ENCODE results near the gene B4GALNT4. TPM values are rescaled to one million over a fixed set of nuclear protein-coding genes. Genes with fewer than 3 reads are reported as not detected.
A peak's percentile ranks its signal among the peaks of the same experiment; 100 is the strongest.

B4GALNT4 gene
- total RNA-seq, 2 donors from 2014 or later: 0.39 TPM; not detected in 1

GRCh38 chr11:363948-364761 lies 5.1 kb upstream of the B4GALNT4 start:
- no peak overlapping the region for H3K4me3 ChIP-seq
- H3K36me3 ChIP-seq: no peaks in the 10 kb centered on the region
- no peak for DNase-seq (ENCODE audit: low spot score)
- peaks cover 0 to 10% of the 10 kb centered on the region in 2 donors for H3K4me1 ChIP-seq
- no peaks in the 10 kb centered on the region for H3K9me3 ChIP-seq
- TF ChIP-seq, protein P1, sequence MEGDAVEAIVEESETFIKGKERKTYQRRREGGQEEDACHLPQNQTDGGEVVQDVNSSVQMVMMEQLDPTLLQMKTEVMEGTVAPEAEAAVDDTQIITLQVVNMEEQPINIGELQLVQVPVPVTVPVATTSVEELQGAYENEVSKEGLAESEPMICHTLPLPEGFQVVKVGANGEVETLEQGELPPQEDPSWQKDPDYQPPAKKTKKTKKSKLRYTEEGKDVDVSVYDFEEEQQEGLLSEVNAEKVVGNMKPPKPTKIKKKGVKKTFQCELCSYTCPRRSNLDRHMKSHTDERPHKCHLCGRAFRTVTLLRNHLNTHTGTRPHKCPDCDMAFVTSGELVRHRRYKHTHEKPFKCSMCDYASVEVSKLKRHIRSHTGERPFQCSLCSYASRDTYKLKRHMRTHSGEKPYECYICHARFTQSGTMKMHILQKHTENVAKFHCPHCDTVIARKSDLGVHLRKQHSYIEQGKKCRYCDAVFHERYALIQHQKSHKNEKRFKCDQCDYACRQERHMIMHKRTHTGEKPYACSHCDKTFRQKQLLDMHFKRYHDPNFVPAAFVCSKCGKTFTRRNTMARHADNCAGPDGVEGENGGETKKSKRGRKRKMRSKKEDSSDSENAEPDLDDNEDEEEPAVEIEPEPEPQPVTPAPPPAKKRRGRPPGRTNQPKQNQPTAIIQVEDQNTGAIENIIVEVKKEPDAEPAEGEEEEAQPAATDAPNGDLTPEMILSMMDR (IDR thresholded peaks at IDR 0.05): peak in 1 of 2 donors; percentile 13
- peaks cover 0 to 13% of the 10 kb centered on the region in 2 donors for H3K27me3 ChIP-seq
- H3K27ac ChIP-seq: no peak overlapping the region

DNA sequence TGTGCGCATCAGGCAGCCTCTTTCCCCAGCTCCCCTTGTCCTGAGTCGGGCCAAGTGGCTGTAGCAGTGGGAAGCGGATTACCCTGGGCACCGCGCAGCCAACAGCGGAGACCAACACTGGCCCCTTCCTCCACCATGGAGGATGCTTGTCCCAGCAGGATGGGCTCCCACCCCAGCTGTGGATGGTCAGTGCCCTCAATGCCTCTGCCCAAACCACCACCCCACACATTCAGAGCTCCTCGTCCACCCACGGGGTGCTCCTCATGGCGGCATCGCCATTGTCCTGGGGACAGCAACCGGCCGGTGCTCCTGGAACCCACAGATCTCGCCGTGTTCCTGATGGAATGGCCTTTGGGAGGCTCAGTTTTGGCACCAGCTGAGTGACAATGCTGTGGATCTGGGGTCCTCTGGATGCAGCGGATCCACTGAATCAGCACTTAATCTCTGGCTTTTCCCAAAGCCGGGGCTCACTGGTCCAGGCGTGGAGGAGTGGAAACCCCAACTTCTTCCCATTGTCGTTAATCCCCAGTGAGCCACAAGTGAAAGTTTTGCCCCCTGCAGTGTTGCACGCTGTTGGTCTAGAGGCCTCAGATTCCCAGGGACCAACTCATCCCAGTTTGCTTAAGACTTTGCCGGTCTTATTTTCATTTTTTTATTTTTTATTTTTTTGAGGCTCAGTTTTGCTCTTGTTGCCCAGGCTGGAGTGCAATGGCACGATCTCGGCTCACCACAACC lies 4.1 kb upstream of the B4GALNT4 start:
- TF ChIP-seq, protein P1 (IDR thresholded peaks at IDR 0.05): no peak
- H3K9me3 ChIP-seq: no peaks in the 10 kb centered on the region
- no peaks in the 10 kb centered on the region for H3K36me3 ChIP-seq
- H3K27me3 ChIP-seq: peaks cover 0 to 15% of the 10 kb centered on the region in 2 donors
- no peak overlapping the region for H3K4me3 ChIP-seq
- no peak for DNase-seq (ENCODE audit: low spot score)
- H3K27ac ChIP-seq: no peak overlapping the region
- peaks cover 0 to 10% of the 10 kb centered on the region in 2 donors for H3K4me1 ChIP-seq

DNA sequence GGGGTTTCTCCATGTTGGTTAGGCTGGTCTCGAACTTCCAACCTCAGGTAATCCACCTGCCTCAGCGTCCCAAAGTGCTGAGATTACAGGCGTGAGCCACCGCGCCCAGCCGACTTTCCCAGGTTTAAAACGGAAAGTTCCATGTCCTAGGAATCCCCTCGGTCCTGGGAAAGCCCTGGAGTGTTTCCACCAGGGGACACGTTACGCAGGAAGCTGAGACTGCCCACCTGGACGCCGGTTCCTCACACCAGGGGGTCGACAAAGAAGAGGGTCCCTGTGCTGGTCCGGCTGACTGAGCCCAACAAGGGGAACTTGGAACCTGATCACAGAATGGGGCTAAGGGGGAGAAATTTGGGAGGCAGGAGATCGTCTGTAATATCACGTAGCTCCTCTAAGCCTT lies 3.5 kb upstream of the B4GALNT4 start:
- TF ChIP-seq, protein P1 (IDR thresholded peaks at IDR 0.05): no peak
- Histone ChIP-seq H3K27ac (no peak overlapping the region), H3K4me1 (peaks cover 0 to 10% of the 10 kb centered on the region in 2 donors), H3K27me3 (peaks cover 0 to 17% of the 10 kb centered on the region in 2 donors), H3K9me3 (no peaks in the 10 kb centered on the region), H3K36me3 (no peaks in the 10 kb centered on the region), H3K4me3 (no peak overlapping the region)
- DNase-seq (ENCODE audit: low spot score): no peak

DNA sequence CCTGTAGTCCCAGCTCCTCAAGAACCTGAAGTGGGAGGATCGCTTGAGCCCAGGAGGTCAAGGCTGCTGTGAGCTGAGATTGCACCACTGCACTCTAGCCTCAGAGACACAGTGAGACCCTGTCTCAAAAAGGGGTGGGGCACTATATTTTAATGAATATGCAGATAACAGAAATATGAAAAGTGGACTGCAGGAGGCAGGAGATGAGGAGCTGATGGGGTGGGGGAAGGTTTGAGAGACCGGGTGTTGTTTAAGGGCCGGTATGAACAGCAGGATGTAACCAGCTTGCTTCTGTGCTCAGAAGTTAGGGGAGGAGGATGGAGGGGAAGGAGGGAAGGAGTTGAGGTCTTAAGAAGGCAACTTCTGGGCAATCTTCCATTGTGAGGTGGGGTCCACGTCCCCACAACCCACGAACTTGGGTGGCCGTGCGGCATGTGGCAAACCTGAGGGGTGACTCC lies 1.3 kb upstream of the B4GALNT4 start:
- TF ChIP-seq, protein P1 (IDR thresholded peaks at IDR 0.05): no peak
- H3K27me3 ChIP-seq: peaks cover 0 to 17% of the 10 kb centered on the region in 2 donors
- H3K27ac ChIP-seq: no peak overlapping the region
- no peaks in the 10 kb centered on the region for H3K9me3 ChIP-seq
- DNase-seq (ENCODE audit: low spot score): no peak
- peaks cover 0 to 10% of the 10 kb centered on the region in 2 donors for H3K4me1 ChIP-seq
- no peak overlapping the region for H3K4me3 ChIP-seq
- H3K36me3 ChIP-seq: no peaks in the 10 kb centered on the region

GRCh38 chr11:368414-369335 lies 624 bp upstream of the B4GALNT4 start:
- Histone ChIP-seq H3K36me3 (no peaks in the 10 kb centered on the region), H3K27me3 (peaks cover 0 to 17% of the 10 kb centered on the region in 2 donors), H3K4me1 (peaks cover 0 to 10% of the 10 kb centered on the region in 2 donors), H3K9me3 (no peaks in the 10 kb centered on the region), H3K27ac (no peak overlapping the region), H3K4me3 (peak overlapping the region in 1 of 2 donors; percentile 39)
- no peak for DNase-seq (ENCODE audit: low spot score)
- TF ChIP-seq, protein P1 (IDR thresholded peaks at IDR 0.05): no peak
